CD4-positive, alpha-beta T cell treated with Interleukin-2 at 100 ng/mL for 4 hours (primary cell): ENCODE results near the gene SALL2.
"Not testable (repeated sequence)": the region's sequence is repeated elsewhere in the genome, so short reads cannot be mapped to it uniquely, and the experiment has no call there.

Experiments
- DNase-seq: peaks from one replicate; pipeline ENCODE4 v3.0.0-alpha.2; 2020; ENCODE audit warnings: low spot score

The SALL2 gene

DNA sequence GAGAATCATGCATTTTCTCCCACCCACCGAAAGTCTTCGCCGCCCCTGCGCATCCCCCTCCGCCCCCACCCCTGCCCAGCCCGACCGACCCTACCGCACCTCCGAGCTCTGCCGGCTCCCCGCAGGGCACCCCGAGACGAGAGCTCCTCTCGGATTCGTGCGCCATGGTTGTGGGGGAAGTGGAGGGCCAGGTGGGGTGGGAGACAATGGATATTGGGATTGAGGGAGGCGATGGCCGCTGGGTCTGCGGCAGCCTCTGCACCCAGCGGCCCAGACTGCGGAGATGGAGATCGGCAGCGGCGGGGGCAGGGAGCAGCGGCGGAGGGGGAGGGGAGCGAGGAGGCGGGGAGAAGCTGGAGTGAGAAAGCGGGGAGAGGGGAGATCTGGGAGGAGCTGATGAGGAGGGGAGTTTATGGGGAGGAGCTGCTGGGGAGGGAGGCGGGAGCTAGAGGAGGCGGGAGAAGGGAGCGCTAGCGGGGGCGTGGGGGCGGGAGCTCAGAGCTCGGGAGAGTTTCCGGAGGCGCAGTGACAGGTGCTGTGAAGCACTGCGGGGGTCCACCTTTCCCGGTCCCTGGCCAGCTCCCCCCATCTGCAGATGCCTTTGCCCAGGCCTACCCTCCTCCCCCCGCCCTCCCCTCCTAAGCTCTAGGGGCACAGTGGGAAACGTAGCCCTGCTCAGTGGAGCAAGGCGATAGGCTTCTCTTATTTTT lies at the start of gene SALL2:
Gene SALL2 (minus strand): TSS at position 385 of the 710 bp plus-strand sequence. CDS start 219 bp downstream, at position 166.
- DNase-seq, result peak; percentile 64

GRCh38 chr14:21575661-21576060 lies 49.5 kb upstream of the SALL2 start:
- DNase-seq, result no peak

DNA sequence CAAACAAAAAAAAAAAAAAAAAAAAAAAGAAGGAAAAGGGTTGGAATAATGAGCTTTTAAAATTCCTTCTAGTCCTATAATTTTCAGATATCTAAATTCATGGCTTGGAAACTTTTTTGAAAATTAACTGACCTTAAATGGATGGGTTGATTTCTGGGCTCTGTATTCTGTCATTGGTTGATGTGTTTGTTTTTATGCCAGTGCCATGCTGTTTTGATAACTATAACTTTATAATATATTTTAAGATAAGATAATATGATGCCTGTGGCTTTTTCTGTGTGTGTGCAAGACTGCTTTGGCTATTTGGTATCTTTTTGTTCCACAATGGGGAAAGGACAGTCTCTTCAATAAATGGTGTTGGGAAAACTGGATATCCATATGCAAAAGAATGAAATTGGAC lies 46.5 kb upstream of the SALL2 start:
- no peak for DNase-seq

DNA sequence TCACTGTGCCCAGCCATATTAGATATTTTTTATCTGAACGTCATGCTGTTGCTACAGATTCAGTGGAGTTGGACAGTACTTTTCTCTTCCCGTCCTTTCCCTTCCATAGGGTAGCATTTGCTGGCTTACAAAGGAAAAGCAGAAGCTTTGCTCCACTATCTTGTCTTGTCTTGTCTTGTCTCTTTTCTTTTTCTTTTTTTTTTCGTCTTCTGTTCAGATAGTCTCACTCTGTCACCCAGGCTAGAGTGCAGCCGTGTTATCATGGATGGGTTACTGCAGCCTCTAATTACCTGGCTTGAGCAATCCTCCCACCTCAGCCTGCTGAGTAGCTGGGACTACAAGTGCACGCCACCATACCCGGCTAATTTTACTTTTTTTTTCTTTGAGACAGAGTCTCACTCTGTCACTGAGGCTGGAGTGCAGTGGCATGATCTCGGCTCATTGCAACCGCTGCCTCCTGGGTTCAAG lies 32.6 kb upstream of the SALL2 start:
- DNase-seq, result no peak

GRCh38 chr14:21557084-21557901 lies 31.1 kb upstream of the SALL2 start:
- DNase-seq, result peak; percentile 89

DNA sequence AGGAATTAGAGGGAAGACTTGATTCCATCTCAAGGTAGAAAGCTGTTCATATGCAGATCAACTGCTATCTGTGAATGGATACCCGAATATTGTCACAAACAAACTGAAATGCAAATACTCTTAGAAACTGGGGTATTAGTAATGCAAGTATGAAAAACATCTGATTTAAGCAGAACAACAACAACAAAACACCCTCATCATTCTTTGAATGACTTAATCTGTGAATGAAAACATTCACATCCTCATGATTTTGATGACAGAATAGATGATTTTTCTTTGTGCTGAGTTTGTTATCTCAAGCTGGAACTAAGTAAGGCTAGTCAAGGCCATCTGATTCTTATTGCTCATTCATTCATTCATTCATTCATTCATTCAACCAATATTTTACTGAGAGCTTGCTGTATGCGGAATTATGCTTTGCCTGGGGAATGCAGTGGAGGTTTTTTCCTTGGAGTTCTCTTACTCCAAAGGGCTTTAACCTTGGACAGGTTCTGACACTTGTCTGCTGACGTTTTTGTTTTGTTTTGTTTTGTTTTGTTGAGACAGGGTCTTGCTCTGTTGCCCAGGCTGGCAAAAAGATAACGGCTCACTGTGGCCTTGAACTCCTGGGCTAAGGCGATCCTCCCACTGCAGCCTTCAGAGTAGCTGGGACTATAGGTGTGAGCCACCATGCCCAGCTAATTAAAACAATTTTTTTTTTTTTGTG lies 30.4 kb upstream of the SALL2 start:
- DNase-seq, result no peak

DNA sequence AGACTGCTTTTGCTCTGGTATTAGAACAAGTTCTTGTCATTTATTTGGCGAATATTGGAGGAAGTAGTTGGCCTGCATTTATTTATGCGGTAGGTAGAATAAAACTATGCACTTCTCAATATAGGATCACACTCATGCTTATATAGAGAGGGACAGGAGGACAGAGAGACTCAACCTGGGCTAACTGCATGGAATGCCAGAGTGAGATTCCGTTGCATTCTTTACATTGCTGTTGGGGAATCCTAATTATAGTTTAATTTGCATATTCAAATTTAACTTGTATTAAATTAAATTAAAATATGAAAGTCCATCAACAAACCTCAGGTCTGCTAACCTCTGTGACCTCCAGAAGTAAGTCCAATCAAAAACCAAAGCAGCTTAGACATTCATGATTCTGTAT lies 27.1 kb upstream of the SALL2 start:
- no peak for DNase-seq

- not testable (repeated sequence) for DNase-seq
Measured at GRCh38 chr14:21544588-21544987, 18.4 kb upstream of the SALL2 start.

GRCh38 chr14:21543963-21544362 lies 17.8 kb upstream of the SALL2 start:
- no peak for DNase-seq

DNA sequence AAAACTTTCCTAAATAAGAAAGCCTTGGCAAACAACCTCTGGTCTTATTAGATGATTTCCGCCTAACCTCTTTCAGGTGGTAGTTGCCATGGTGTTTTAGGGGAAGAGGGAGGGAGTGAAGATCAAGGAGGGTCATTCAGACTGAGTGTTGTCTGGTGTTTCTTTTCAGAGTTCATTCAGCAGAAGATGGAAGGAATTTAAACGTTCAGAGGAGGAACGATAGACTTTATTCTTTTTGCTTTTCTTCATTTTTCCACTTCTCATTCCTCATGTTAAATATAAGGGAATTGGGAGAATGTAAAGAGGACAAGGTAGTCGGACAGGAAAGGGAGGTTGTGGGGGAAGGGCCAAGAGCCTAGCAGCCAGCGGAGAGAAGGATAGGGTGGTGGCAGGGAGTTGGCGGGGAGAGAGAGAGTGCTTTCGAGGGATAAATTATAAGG lies 17.4 kb upstream of the SALL2 start:
- DNase-seq, result no peak

DNA sequence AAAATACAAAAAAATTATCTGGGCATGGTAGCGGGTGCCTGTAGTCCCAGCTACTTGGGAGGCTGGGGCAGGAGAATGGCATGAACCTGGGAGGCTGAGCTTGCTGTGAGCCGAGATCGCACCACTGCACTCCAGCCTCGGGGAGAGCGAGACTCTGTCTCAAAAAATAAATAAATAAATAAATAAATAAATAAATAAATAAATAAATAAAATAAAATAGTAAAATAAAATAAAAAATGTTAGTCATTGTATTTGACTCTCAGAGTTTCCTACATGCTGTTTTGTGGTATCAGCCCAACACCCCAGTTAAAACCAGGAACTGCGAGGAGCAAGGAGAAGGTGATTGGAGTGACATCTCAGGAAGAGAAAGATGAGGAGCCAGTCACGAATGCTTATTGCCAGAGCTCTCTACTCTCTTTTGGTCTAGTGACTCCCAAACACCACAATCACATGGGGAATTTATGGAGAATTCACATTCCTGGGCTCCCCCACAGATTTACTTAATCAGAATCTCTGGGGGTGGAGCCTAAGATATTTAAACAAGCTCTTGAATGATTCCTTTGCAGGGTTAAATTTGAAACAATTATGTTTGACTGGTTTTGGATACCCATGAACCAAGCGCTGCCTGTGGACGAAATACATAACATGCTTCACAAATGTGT lies 15.4 kb upstream of the SALL2 start:
- no peak for DNase-seq

- no peak for DNase-seq
Measured at GRCh38 chr14:21539189-21539940, 13.2 kb upstream of the SALL2 start.

- DNase-seq, result no peak
Measured at GRCh38 chr14:21537090-21537424, 10.9 kb upstream of the SALL2 start.

- no peak for DNase-seq
Measured at GRCh38 chr14:21536418-21537089, 10.4 kb upstream of the SALL2 start.

- DNase-seq, result no peak
Measured at GRCh38 chr14:21535545-21536417, 9.6 kb upstream of the SALL2 start.

DNA sequence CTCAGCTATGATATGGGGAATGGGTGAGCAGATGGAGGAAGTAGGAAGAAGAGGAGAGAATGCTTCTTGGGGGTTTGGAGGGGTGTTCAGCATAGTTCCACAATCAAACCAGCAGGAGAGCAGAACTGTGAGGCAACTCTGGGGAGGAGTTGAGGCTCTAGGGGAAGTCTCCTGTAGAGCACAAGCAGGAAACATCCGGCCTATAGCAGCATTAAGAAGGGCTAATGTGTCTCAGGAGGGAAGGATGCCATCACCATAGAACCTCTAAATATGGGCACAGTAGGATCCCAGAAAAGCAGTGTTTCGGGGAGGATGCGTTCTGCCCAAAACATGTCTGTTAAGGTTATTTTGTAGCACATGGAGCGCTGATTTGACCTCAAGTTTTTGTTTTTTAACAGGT lies 8.4 kb upstream of the SALL2 start:
- DNase-seq, result no peak

GRCh38 chr14:21533294-21533693 lies 7.1 kb upstream of the SALL2 start:
- DNase-seq, result no peak

GRCh38 chr14:21529515-21529914 lies 3.4 kb upstream of the SALL2 start:
- no peak for DNase-seq

- no peak for DNase-seq
Measured at GRCh38 chr14:21528381-21529348, 2.5 kb upstream of the SALL2 start.
